Suprapubic skin (tissue), 4 donors: ENCODE results near the gene RAD23A.

Source experiments
- EP300 ChIP-seq: sonication (generic); formaldehyde crosslinking; IDR thresholded peaks from one replicate; pipeline ENCODE4 v1.6.1; 2017; ENCODE audit warnings: antibody characterized with exemption
- POLR2A ChIP-seq, 2 donors: fragments of 450-650 bp; IDR thresholded peaks; one replicate each; pipeline ENCODE4 v1.6.1; 2017; ENCODE audit warnings: antibody characterized with exemption in 2 of 2, mild to moderate bottlenecking in 2 of 2, moderate library complexity in 2 of 2
- POLR2AphosphoS5 ChIP-seq, 3 donors: sonication (generic); formaldehyde crosslinking; IDR thresholded peaks; one replicate each; pipeline ENCODE4 v1.6.1; 2017; ENCODE audit warnings: antibody characterized with exemption in 3 of 3

- no peak for TF ChIP-seq EP300
- no peak for TF ChIP-seq POLR2AphosphoS5 (IDR thresholded peaks at IDR 0.05)
- no peak for TF ChIP-seq POLR2A (IDR thresholded peaks at IDR 0.05)
These were observed 24.6 kb downstream of the RAD23A start for GRCh38 chr19:12970070-12970820.
